H1 (cell line): ENCODE data around the gene IGSF9B. TPM values are rescaled to one million over a fixed set of nuclear protein-coding genes. Genes with fewer than 3 reads are reported as not detected.

Experiments used
- ASH2L ChIP-seq: fragments of 200-600, 300-600 bp; sonication (generic); IDR thresholded peaks from one replicate; pipeline ENCODE4 v1.7.1; 2017; ENCODE audit warnings: low read length
- CBX5 ChIP-seq: fragments of 300-800, 300-1000 bp; sonication (generic); IDR thresholded peaks from 2 replicates; pipeline ENCODE4 v1.7.1; 2016; ENCODE audit warnings: antibody characterized with exemption, low read length, low read depth
- CEBPB ChIP-seq: IDR thresholded peaks from 2 replicates; pipeline ENCODE4 v1.6.1; 2012; ENCODE audit warnings: low read depth, low read length
- CHD7 ChIP-seq: fragments of 300-600 bp; sonication (generic); IDR thresholded peaks from 2 replicates; pipeline ENCODE4 v1.7.1; 2012; ENCODE audit warnings: low read length, moderate library complexity, mild to moderate bottlenecking, inconsistent platforms; ENCODE audit not compliant: insufficient replicate concordance
- KDM4A ChIP-seq: IDR thresholded peaks from one replicate; pipeline ENCODE4 v1.7.1; 2012; ENCODE audit warnings: low read depth, mild to moderate bottlenecking, moderate library complexity, low read length, inconsistent platforms; ENCODE audit not compliant: severe bottlenecking
- NANOG ChIP-seq: IDR thresholded peaks from 2 replicates; pipeline ENCODE4 v1.6.1; 2011; ENCODE audit warnings: low read length, low read depth, mild to moderate bottlenecking, inconsistent platforms; ENCODE audit not compliant: insufficient read depth, poor library complexity, severe bottlenecking
- polyA plus RNA-seq, 7 experiments: library from polyadenylated mRNA; depleted of rRNA in 3 of 7; stranded (reverse) in 5 of 7; unstranded in 2 of 7; fragments of >200 nt in 5 of 7; fragments of 200-250 nt in 2 of 7; gene quantifications; 1 replicate in 5 of 7; 2 replicates in 1 of 7; 4 replicates in 1 of 7; pipeline versions ENCODE4 v1.2.1 to v1.2.3, GENCODE V29; 2011 to 2013; ENCODE audit warnings: missing spikeins in 2 of 7, mixed read lengths in 2 of 7
- total RNA-seq: library from RNA; stranded (reverse); fragmentation: NEBNext Ultra II Directional; extraction: Animal tissue kit (Norgen Biotek cat#: 25700); gene quantifications from 2 replicates; pipeline ENCODE4 v1.2.1, GENCODE V29; 2021

Gene IGSF9B
- total and polyA plus RNA-seq, 2 of the 8 experiments (the other 6 are each of a cell fraction or from before 2014, with no cell fraction given): 16.5 to 49.2 TPM

DNA sequence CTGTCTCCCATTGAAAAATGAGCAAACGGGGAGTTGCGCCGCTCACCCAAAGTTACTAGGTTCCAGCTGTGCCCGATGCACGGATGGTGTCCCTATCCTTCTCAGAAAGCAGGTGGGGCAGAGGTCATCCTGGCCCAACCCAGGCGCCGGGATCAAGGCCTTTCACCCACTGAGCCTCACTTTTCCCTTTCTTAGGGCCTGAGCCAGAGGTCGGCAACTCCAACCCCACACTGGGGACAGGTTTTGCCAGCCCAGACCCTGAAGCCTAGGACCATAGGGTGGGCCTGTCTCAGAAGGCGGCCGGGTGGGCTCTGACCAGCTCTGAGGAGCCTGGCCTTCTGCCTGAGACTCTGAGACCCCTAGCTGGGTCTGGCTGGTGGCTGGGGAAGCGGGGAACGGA lies 6.3 kb downstream of the IGSF9B start (continued):
- TF ChIP-seq CHD7 (no peak), KDM4A (no peak), CBX5 (no peak), NANOG (no peak), ASH2L (no peak), CEBPB (no peak)
